ENCODE measurements around the gene HPCAL1.

- TF ChIP-seq, protein P1, sequence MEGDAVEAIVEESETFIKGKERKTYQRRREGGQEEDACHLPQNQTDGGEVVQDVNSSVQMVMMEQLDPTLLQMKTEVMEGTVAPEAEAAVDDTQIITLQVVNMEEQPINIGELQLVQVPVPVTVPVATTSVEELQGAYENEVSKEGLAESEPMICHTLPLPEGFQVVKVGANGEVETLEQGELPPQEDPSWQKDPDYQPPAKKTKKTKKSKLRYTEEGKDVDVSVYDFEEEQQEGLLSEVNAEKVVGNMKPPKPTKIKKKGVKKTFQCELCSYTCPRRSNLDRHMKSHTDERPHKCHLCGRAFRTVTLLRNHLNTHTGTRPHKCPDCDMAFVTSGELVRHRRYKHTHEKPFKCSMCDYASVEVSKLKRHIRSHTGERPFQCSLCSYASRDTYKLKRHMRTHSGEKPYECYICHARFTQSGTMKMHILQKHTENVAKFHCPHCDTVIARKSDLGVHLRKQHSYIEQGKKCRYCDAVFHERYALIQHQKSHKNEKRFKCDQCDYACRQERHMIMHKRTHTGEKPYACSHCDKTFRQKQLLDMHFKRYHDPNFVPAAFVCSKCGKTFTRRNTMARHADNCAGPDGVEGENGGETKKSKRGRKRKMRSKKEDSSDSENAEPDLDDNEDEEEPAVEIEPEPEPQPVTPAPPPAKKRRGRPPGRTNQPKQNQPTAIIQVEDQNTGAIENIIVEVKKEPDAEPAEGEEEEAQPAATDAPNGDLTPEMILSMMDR (IDR thresholded peaks at IDR 0.05): no peak
- TF ChIP-seq POLR2A (IDR thresholded peaks at IDR 0.05): no peak
These were observed 46.2 kb downstream of the HPCAL1 start for GRCh38 chr2:10348891-10349290.
